Fibroblast of peridontal ligament (primary cell): Measurements from ENCODE around the gene F2RL3.

Source experiments
- DNase-seq: peaks from one replicate; pipeline ENCODE4 v3.0.0-alpha.2; 2010; ENCODE audit errors: extremely low read depth

The F2RL3 gene

GRCh38 chr19:16888629-16889365, at the start of gene F2RL3:
Gene F2RL3 (plus strand): TSS chr19:16888999. CDS start chr19:16889190, 191 bp downstream.
- no peak for DNase-seq

- no peak for DNase-seq
Observed at GRCh38 chr19:16841391-16841926, 47.3 kb upstream of the F2RL3 start.

- DNase-seq = no peak
Observed at GRCh38 chr19:16846901-16847300, 41.9 kb upstream of the F2RL3 start.

- no peak for DNase-seq
Observed at GRCh38 chr19:16847430-16847829, 41.4 kb upstream of the F2RL3 start.

DNA sequence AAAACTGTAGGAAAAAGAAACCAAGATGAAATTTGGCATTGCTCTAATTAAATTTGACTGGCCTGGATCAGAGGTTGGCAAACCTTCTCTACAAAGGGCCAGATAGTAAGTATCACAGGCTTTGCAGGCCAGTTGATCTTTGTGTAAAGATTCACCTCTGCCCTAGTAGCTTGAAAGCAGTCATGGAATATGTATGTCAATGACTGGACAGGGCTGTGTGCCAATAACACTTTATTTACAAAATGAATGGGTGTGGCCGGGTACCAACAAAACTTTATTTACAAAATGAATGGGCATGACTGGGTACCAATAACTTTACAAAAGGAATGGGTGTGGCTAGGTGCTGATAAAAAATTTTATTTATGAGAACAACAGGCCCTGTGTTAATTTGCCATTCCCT, 39.6 kb upstream of the F2RL3 start:
- peak; percentile 38 for DNase-seq

GRCh38 chr19:16850133-16850532, 38.7 kb upstream of the F2RL3 start:
- DNase-seq = no peak

DNA sequence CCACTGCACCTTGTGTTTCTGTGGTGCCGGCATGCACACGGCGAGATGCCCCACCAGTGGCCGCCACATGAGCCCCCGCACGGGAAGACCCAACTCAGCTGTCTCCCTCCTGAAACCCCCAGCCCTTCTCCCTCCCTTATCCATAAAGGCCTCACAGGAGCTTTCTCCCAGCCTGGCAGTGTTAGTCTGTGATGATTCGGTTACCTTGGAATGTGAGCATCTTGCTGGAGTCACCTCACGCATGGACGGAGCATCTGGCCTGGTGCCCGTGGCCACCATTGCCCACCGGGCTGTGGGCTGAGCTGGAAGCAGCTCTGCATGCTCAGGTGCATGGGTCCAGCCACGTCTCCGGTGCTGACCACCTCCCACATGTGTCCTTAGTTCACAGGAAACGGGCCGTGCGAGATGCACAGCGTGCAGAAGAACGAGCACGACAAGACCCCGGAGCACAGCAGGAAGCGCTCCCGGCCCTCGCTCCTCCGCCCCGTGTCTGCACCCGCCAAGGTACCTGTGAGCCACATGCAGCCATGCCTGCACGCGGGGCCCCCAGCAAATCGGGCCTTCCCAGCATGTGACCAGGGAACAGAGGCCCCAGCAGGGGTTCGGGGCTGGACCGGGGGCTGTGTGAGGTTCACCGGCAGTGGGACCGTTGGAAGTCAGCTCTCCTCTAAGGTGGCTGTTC, 37.6 kb upstream of the F2RL3 start:
- DNase-seq = no peak

DNA sequence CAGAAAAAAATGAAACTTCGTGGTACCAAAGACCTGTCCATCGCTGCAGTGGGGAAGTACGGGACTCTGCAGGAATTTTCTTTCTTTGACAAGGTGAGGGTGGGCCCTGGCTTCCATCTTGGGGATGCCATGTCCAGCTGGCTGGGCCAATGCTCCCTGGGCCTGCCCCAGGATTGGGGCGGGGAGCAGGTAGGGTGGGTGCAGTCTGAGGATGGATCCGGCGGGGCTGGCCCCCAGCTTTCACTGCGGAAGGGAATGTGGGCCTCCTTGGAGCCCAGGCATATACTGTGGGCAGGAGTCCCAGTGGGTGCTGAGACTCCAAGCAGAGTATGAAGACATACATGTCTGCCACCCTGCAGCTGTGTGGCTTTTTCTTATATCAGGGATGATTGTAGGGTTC, 35.7 kb upstream of the F2RL3 start:
- DNase-seq = no peak

DNA sequence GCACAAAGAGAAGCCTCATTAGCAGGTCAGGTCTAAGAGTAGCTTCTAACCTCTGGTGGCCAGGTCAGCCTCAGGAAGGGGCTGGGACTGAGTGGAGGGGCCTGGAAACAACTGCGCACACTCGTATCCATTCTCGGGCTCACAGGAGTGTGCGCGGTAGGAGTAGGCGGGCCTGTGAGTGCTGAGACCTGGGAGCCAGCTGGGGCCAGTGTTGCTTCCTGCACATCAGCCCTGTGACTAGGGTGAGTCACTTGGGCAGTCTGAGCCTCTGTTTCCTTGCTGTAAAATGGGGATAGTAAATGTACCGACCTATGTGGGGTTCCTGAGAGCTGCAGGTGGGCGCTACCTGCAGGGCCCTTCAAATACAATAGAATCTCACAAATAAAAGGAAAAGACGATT, 32.7 kb upstream of the F2RL3 start:
- DNase-seq = no peak

DNA sequence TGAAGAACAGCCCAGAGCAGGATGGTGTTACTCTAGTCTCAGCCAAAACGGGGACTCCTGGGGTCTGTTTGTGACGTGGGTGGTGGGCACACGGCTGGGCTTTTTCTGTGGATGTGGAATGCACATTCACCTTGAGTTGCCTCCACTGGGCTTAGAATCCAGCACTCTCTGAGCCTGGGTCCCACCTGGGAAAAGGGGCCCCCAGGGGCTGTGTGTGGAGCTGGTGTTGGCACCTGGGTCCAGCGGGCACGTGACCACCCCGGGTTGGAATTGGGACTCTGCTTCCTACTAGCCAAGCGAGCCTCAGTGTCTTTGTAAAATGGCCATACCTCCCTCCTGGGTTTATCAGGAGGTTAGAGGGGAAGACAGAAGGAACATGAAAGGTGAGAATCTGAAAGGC, 29.2 kb upstream of the F2RL3 start:
- DNase-seq = no peak

DNA sequence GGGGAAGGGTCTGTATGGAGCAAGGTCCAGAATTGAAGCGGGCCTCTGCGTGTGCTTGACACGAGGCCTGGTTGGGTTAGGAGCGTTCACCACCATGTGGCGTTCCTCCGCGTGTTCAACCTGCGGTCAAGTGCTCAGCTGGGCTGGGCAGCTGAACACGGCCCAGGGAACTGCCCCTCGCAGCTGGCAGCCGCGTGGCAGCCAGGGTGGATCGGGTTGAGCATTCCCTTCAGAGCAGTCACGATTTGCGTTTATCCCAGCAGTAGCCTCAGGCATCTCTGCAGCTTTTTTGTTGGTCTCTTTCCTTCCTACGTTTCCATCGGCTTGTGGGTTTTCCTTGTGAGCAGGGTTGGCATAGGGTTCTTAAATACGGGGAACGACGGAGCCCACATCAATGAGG, 28.7 kb upstream of the F2RL3 start:
- DNase-seq = peak; percentile 56

DNA sequence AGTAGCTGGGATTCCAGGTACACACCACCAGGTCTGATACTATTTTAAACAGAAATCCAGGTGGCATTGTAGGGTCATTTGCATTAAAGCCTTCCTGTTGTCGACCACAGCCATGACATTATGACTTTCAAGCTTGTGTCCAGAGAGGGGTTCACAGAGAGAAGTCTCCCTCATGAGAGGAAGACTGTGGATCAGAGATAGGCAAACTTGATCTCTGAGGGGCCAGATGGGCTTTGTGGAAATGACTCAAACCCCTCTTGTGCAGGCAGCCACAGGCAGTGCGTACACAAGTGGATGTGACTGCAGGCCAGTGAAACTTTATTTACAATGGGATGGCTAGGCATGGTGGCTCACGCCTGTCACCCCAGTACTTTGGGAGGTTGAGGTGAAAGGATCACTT, 27.8 kb upstream of the F2RL3 start:
- no peak for DNase-seq

- DNase-seq = no peak
Observed at GRCh38 chr19:16861834-16862233, 27.0 kb upstream of the F2RL3 start.

- DNase-seq = no peak
Observed at GRCh38 chr19:16862826-16863415, 25.9 kb upstream of the F2RL3 start.

DNA sequence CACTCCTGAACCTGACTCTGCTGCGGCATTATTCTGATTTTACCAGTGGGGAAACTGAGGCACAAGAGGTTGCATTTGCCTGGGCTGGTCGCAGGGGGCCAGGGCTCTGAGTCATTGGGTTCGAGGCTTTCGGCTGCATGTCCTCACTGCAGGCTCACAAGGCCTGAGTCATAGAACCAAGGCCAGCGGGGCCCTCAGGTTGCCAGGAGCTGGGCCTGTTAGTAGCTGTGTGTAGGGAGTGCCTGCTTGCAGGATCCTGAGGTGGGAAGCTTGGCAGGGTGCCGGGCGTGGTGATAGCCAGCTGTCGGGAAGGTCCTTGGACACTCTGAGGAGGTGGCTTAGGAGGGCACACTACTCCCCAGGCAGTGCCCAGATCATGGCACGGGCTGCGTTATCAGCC, 21.6 kb upstream of the F2RL3 start:
- DNase-seq = no peak

DNA sequence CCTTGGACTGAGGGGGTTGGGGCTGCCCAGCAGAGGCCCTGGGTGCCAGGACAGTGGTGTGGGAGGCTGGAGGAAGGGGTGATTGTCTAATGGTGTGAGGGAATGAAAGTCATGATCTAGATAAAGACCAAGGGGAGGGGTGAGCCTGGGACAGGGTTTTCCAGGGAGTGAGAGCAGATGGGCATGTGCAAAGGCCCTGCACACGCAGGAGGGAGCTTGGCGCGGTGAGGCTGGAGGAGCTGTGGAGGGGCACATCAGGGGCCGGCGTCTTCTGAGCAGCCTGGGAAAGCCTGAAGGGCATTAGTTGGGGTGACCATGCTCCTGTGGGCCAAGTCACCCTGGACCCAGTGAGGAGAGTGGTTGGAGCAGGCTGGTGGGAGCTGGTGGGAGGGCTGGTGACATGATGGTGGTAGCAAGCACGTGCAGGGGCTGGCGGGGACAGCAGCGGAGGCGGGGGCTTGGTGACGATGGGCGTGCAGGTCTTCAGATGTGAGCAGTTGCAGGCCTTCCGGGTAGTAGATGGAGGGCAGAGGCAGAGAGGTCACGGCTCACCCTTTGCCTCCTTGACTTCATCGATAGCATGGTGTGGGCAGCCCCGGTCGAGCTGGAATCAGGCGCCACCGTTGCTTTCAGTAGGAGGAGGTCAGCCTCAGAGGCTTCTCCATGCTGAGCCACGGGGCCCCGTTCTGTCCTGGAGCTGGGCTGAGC, 20.2 kb upstream of the F2RL3 start:
- no peak for DNase-seq

DNA sequence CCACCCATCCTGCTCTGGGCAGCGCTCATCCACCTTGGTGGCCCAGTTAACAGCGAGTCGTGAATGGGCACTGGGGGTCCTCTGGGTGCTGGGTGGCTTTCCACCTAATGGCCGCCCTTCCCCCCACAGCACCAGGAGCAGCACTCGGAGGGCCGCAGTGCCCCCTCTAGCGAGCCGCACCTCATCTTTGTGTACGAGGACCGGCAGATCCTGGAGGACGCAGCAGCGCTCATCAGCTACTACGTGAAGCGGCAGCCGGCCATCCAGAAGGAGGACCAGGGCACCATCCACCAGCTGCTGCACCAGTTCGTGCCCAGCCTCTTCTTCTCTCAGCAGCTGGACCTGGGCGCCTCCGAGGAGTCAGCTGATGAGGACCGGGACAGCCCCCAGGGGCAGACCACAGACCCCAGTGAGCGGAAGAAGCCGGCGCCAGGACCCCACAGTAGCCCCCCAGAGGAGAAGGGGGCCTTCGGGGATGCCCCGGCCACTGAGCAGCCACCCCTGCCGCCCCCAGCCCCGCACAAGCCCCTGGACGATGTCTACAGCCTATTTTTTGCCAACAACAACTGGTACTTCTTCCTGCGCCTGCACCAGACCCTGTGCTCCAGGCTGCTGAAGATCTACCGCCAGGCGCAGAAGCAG, 19.3 kb upstream of the F2RL3 start:
- DNase-seq = no peak

DNA sequence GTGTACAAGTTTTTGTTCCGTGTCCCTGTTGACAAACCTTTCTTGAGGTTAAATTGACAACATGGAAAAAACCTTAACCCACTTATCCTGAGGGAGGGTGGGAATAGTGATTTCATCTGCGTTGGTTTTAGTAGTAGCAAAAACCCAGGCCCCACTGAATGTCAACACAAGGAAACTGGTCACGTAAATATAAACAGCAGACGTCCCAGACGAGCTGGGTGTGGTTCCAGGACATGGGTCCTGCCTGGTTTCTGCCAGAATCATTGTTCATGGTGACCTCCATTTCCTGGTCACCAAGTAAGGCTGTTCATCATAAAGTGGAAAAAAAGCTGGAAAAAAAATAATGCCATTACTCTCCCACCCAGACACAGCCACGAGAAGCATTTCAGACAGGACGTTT, 16.9 kb upstream of the F2RL3 start:
- no peak for DNase-seq

DNA sequence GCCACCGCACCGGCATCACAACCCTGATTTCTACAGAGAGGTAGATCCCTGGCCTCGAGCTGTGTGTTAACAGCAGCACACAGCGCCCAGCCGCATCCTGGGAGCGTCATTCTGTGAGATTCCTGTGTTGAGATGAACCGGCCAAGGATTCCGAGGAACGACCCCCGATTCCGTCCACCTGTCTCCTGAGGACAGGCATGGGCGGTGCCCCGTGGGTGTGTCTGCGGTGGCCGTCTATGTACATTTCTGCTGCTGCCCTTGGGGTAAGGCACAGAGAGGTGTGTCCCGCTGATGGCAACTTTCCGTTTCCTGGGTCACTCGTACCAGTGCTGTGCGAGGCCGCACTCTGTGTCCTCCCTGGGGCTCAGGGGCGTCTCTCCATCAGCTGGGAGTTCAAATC, 16.1 kb upstream of the F2RL3 start:
- no peak for DNase-seq

DNA sequence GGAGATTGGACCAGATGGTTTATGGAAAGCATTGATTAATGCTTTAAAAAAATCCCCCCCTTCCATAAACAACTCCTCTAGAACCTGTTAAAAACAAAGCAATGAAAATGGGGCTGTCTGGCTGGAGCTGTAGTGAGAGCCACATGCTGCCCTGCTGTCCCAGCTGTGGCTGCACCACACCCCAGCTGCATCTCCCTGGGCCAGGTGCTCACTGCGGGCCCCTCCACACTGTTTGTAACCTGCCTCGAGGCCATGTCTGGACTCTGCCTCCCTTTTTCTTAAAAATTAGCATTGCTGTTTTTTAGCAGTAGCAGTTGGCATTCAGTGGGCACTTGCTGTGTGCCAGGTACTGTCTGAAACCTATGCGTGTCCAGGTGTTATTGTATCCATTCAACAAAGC, 15.2 kb upstream of the F2RL3 start:
- DNase-seq = no peak

DNA sequence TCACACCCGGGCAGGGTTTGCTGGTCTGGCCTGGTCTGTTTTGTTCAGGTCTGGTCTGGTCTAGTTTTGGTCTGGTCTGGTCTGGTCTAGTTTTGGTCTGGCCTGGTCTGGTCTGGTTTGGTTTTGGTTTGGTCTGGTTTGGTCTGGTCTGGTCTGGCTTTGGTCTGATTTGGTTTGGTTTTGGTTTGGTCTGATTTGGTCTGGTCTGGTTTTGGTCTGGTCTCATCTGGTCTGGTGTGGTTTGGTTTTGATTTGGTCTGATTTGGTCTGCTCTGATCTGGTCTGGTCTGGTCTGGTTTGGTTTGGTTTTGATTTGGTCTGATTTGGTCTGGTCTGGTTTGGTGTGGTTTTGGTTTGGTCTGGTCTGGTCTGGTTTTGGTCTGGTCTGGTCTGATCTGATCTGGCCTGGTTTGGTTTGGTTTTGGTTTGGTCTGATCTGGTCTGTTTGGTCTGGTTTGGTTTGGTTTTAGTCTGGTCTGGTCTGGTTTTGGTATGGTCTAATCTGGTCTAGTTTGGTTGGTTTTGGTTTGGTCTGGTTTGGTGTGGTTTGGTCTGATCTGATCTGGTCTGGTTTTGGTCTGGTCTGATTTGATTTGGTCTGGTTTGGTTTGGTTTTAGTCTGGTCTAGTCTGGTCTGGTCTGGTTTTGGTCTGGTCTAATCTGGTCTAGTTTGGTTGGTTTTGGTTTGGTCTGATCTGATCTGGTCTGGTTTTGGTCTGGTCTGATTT, 14.4 kb upstream of the F2RL3 start:
- DNase-seq = no peak
